22Rv1 (cell line): ENCODE results near the gene LIMCH1.

Experiments
- ZFX ChIP-seq: fragments of 450-650 bp; IDR thresholded peaks from 2 replicates; pipeline ENCODE4 v1.6.1; 2017; ENCODE audit warnings: antibody characterized with exemption, borderline replicate concordance
- TF ChIP-seq, protein P1 (sequence below): fragments of 450-650 bp; IDR thresholded peaks from 2 replicates; pipeline ENCODE4 v1.5.1; 2017; ENCODE audit warnings: mild to moderate bottlenecking

DNA sequence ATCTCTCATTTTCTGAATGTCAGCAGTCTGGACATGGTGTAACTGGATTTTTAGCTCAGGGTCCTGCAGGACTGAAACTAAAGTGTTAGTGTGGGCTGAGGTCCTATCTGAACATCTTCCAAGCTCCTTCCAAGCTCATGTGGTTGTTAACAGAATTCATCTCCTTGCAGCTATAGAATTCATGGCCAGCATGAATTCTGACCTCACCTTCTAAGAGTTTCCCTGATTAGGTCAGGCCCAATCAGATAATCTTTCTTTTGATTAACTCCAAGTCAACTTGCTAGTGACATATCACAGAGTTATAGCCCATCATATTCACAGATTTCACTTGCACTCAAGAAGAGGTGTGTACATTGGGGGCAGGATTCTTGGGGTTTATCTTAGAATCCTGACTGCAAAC, 59.5 kb downstream of the LIMCH1 start:
- TF ChIP-seq, protein P1, sequence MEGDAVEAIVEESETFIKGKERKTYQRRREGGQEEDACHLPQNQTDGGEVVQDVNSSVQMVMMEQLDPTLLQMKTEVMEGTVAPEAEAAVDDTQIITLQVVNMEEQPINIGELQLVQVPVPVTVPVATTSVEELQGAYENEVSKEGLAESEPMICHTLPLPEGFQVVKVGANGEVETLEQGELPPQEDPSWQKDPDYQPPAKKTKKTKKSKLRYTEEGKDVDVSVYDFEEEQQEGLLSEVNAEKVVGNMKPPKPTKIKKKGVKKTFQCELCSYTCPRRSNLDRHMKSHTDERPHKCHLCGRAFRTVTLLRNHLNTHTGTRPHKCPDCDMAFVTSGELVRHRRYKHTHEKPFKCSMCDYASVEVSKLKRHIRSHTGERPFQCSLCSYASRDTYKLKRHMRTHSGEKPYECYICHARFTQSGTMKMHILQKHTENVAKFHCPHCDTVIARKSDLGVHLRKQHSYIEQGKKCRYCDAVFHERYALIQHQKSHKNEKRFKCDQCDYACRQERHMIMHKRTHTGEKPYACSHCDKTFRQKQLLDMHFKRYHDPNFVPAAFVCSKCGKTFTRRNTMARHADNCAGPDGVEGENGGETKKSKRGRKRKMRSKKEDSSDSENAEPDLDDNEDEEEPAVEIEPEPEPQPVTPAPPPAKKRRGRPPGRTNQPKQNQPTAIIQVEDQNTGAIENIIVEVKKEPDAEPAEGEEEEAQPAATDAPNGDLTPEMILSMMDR: no peak
- TF ChIP-seq ZFX: no peak
